ENCODE data around the gene NGF. TPM values are rescaled to one million over a fixed set of nuclear protein-coding genes. Genes with fewer than 3 reads are reported as not detected.
A peak's percentile ranks its signal among the peaks of the same experiment; 100 is the strongest.

Gene NGF
- total and polyA plus RNA-seq, 2 of the 8 experiments (the other 6 are each of a cell fraction or from before 2014, with no cell fraction given): 1.6 TPM; not detected in 1

GRCh38 chr1:115332813-115333608, 5.0 kb downstream of the NGF start:
- no peak overlapping the region for H2BK120ac ChIP-seq (replicated peaks; ENCODE audit: low read depth, low read length)
- peaks cover 0 to 7% (median 0%) of the 10 kb centered on the region in 4 experiments; a peak in 5 of 7 replicates for H3K4me1 ChIP-seq (replicated peaks in 1 of 4; ENCODE audit: control insufficient read depth in 3 of 4, insufficient read depth in 4 of 4, low read length in 3 of 4)
- H3K79me1 ChIP-seq (ENCODE audit: low read depth, low read length): no peaks in the 10 kb centered on the region
- H3K27ac ChIP-seq (ENCODE audit: low read depth, low read length): no peak overlapping the region
- H2BK5ac ChIP-seq (ENCODE audit: low read depth, low read length): 0 out of 2 replicates have a peak overlapping the region, but pooled peaks have one; percentile 22
- no peak overlapping the region for H4K5ac ChIP-seq (ENCODE audit: insufficient read length, low read depth, low read length)
- 86% methylated on average over 7 of the region's 7 CpGs; no CpG with 5 or more reads in 1 of the 2 experiments for WGBS, 2 experiments (ENCODE audit: extremely low coverage in 1 of 2, insufficient coverage in 1 of 2, insufficient read length in 1 of 2, insufficient replicate concordance in 2 of 2, low coverage in 1 of 2, low lambda C conversion rate in 2 of 2, missing lambda C conversion rate in 1 of 2)
- ChIA-PET CTCF (ENCODE audit: partially characterized antibody) (interaction anchor here (0.6 to 1.5 kb wide), 5 partner anchors 10 to 1392 kb away, joined by 3 to 4 read pairs (median 3); no protein-coding TSS in a partner anchor), POLR2A (ENCODE audit: partially characterized antibody) (interaction anchor here (1.1 to 1.6 kb wide), 2 partner anchors 8 to 40 kb away, joined by 4 read pairs; no protein-coding TSS in a partner anchor)
- H4K8ac ChIP-seq (ENCODE audit: extremely low read depth, insufficient read depth, low read length): no peak overlapping the region
- H3K18ac ChIP-seq (ENCODE audit: extremely low read depth, low read length): no peak overlapping the region
- no peaks in the 10 kb centered on the region for H3K36me3 ChIP-seq (ENCODE audit: control insufficient read depth in 2 of 4, insufficient read depth in 4 of 4, low read length in 3 of 4)
- FAIRE-seq: no peak
- H3K23ac ChIP-seq (ENCODE audit: insufficient read length): no peak overlapping the region
- no peaks in the 10 kb centered on the region for H3K79me2 ChIP-seq (ENCODE audit: control insufficient read depth in 1 of 2, insufficient read depth in 2 of 2, low read length in 2 of 2)
- peaks cover 8% of the 10 kb centered on the region; the same call in 1 of the 2 replicates for H3K23me2 ChIP-seq (ENCODE audit: low read depth, low read length)
- no peak overlapping the region for H3K4me3 ChIP-seq (ENCODE audit: extremely low read depth in 1 of 4, insufficient read depth in 2 of 4, low read depth in 3 of 4, low read length in 4 of 4)
- H3K4me2 ChIP-seq (ENCODE audit: insufficient read depth in 1 of 2, low read depth in 2 of 2, low read length in 2 of 2): no peak overlapping the region
- H2AFZ ChIP-seq (ENCODE audit: low read length): no peak overlapping the region
- no peaks in the 10 kb centered on the region for H3K9me3 ChIP-seq (ENCODE audit: insufficient read depth in 2 of 2, low read depth in 1 of 2, low read length in 1 of 2)
- H3K4ac ChIP-seq (replicated peaks; ENCODE audit: insufficient read length, low read depth, low read length): no peak overlapping the region
- H2BK15ac ChIP-seq (ENCODE audit: low read length): no peak overlapping the region
- no peak overlapping the region for H3K56ac ChIP-seq (replicated peaks; ENCODE audit: insufficient read length, low read depth, low read length)
- no peak for TF ChIP-seq BACH1 (IDR thresholded peaks at IDR 0.05; ENCODE audit: low read length)
- TF ChIP-seq CEBPB (IDR thresholded peaks at IDR 0.05; ENCODE audit: low read depth, low read length): peak; percentile 50
- no peak for TF ChIP-seq MAX (IDR thresholded peaks at IDR 0.05)
- no peak overlapping the region for H4K91ac ChIP-seq (replicated peaks; ENCODE audit: insufficient read length, low read length)
- H2BK20ac ChIP-seq (ENCODE audit: low read length): no peak overlapping the region
- H4K20me1 ChIP-seq (replicated peaks in 1 of 2; ENCODE audit: control insufficient read depth in 1 of 2, insufficient read depth in 2 of 2, low read length in 2 of 2): no peaks in the 10 kb centered on the region
- peaks cover 2 to 14% (median 8%) of the 10 kb centered on the region in 4 experiments; a peak in 6 of 7 replicates for H3K27me3 ChIP-seq (replicated peaks in 1 of 4; ENCODE audit: control insufficient read depth in 3 of 4, extremely low read depth in 1 of 4, insufficient read depth in 3 of 4, low read length in 3 of 4)
- H2AK5ac ChIP-seq (ENCODE audit: low read depth, low read length): no peak overlapping the region; the same call in 1 of the 2 replicates
- no peak for DNase-seq (ENCODE audit: low read depth in 1 of 2, low spot score in 2 of 2)
- H3K9ac ChIP-seq (replicated peaks in 1 of 4; ENCODE audit: extremely low read depth in 1 of 4, low read depth in 3 of 4, low read length in 3 of 4): no peak overlapping the region
- 0 out of 2 replicates have a peak overlapping the region, but pooled peaks have one; percentile 39 for H2BK12ac ChIP-seq (ENCODE audit: low read depth, low read length)
- H3K14ac ChIP-seq (ENCODE audit: insufficient read length): no peak overlapping the region

Measured in H1 (cell line).